Right ventricle myocardium superior (tissue), 1 donor: Measurements from ENCODE around the gene ZNF22. TPM values are rescaled to one million over a fixed set of nuclear protein-coding genes. Genes with fewer than 3 reads are reported as not detected.

ENCODE experiments used
- ATAC-seq: fragments of 200-7000 bp; cut with Tn5 transposase; one replicate; pipeline ENCODE4 v1.9.1; 2020; ENCODE audit warnings: mild to moderate bottlenecking; ENCODE audit not compliant: poor library complexity
- DNase-seq: peaks from one replicate; pipeline ENCODE4 v3.0.0-alpha.2; 2020
- intact Hi-C: fragments of 100-400 bp; cut with DNase I; formaldehyde crosslinking; loops from one replicate; pipeline ENCODE4 v1.11.2; 2022
- long read RNA-seq: library from polyadenylated mRNA; unstranded; transcript quantifications from one replicate; pipeline ENCODE4 v2.0.0, GENCODE V29; 2021
- total RNA-seq: library from RNA; stranded (reverse); fragmentation: NEBNext Ultra II Directional; extraction: Animal tissue kit (Norgen Biotek cat#: 25700); gene quantifications from one replicate; pipeline ENCODE4 v1.2.1, GENCODE V29; 2021
- donor health status: DM: no; HTN: yes; CAD: no; lungs with severe emphysema.

Gene ZNF22
- total RNA-seq = 11.4 TPM
- long read RNA-seq, transcript ZNF22-201 (2 exons, 2,551 nt) = major isoform, 61 of 64 reads
- long read RNA-seq, partial matches to known transcripts = 2 of 64 reads
- long read RNA-seq, other reads (novel, unspliced or antisense) = 1 of 64 reads

GRCh38 chr10:45000752-45001380 lies at the start of gene ZNF22:
ZNF22 (plus strand) TSS chr10:45000923; CDS start chr10:45003369, 2,446 bp downstream.
- DNase-seq (peak; percentile 83), ATAC-seq (peak; percentile 72)
- intact Hi-C loops = no loop called here

- DNase-seq = no peak
- intact Hi-C loops = no loop called here
- ATAC-seq = no peak
Measured at GRCh38 chr10:44951576-44952226, 49.0 kb upstream of the ZNF22 start.

GRCh38 chr10:44952779-44953231 lies 47.9 kb upstream of the ZNF22 start:
- no peak for ATAC-seq
- intact Hi-C loops = no loop called here
- DNase-seq = no peak

- intact Hi-C loops = no loop called here
- ATAC-seq = no peak
- no peak for DNase-seq
Measured at GRCh38 chr10:44954042-44954441, 46.7 kb upstream of the ZNF22 start.

GRCh38 chr10:44954962-44955361 lies 45.8 kb upstream of the ZNF22 start:
- DNase-seq (no peak), ATAC-seq (no peak)
- intact Hi-C loops = no loop called here

GRCh38 chr10:44955413-44956070 lies 45.2 kb upstream of the ZNF22 start:
- DNase-seq (peak; percentile 76), ATAC-seq (no peak)
- intact Hi-C loops = no loop called here

GRCh38 chr10:44956226-44956625 lies 44.5 kb upstream of the ZNF22 start:
- intact Hi-C loops = no loop called here
- DNase-seq (no peak), ATAC-seq (no peak)

- no peak for ATAC-seq
- no peak for DNase-seq
- intact Hi-C loops = no loop called here
Measured at GRCh38 chr10:44956717-44957706, 43.7 kb upstream of the ZNF22 start.

GRCh38 chr10:44958196-44958897 lies 42.4 kb upstream of the ZNF22 start:
- intact Hi-C loops = no loop called here
- DNase-seq = no peak
- ATAC-seq = peak; percentile 57

- DNase-seq = no peak
- intact Hi-C loops = no loop called here
- peak; percentile 0 for ATAC-seq
Measured at GRCh38 chr10:44958898-44959246, 41.9 kb upstream of the ZNF22 start.

GRCh38 chr10:44959247-44960087 lies 41.3 kb upstream of the ZNF22 start, which contains the start of gene RASSF4:
RASSF4 (plus strand) TSS chr10:44959802; CDS start chr10:44970203, 10,401 bp downstream.
- DNase-seq (peak; percentile 97), ATAC-seq (peak; percentile 88)
- intact Hi-C loops = no loop called here

GRCh38 chr10:44960088-44960460 lies 40.6 kb upstream of the ZNF22 start:
- peak; percentile 43 for DNase-seq
- no peak for ATAC-seq
- intact Hi-C loops = no loop called here

GRCh38 chr10:44960482-44961229 lies 40.1 kb upstream of the ZNF22 start:
- intact Hi-C loops = no loop called here
- DNase-seq = peak; percentile 38
- no peak for ATAC-seq

GRCh38 chr10:44961230-44961571 lies 39.5 kb upstream of the ZNF22 start:
- ATAC-seq = no peak
- intact Hi-C loops = no loop called here
- DNase-seq = peak; percentile 30

GRCh38 chr10:44961931-44962750 lies 38.6 kb upstream of the ZNF22 start:
- ATAC-seq (no peak), DNase-seq (no peak)
- intact Hi-C loops = no loop called here
